ENCODE data around the gene OMD. TPM values are rescaled to one million over a fixed set of nuclear protein-coding genes. Genes with fewer than 3 reads are reported as not detected.

OMD gene
- total and polyA plus RNA-seq, 2 donors (not counting 1 experiment from before 2014, with no cell fraction given), result not detected

DNA sequence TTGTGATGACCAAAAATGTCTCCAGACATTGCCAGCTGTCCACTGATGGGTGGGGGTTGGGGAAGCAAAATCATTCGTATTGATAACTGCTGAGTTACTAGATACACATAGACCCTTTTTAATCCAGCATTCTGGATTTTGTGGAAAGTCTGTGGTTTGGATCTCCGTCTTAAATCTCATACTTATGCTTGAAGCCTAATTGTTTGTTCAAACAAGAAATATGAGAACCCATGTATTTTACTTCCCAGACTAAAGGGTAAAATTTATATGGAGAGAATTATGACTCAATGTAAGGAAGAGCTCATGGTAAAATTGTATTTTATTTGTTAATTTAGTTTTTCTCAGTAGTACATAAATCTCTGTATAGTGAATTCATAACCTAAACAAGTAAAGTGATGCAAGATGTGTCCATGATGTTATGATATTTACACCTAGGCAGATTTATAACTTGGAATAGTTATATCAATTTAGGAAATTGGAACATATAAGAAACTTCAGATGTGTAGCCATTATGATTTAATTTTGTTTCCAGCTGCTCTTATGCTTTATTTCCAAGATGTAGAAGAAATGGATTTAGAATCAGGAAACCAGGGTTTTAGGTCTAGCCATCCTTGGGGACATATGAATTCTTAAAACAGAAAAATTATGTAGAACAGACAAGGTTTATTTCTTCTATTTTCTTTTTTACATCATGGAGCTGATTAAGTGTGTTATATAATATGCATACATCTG, 15.4 kb downstream of the OMD start:
- TF ChIP-seq EZH2 (IDR thresholded peaks at IDR 0.05; ENCODE audit: borderline replicate concordance, insufficient read depth, low read depth, low read length, poor library complexity, severe bottlenecking), result no peak
- TF ChIP-seq, protein P1, sequence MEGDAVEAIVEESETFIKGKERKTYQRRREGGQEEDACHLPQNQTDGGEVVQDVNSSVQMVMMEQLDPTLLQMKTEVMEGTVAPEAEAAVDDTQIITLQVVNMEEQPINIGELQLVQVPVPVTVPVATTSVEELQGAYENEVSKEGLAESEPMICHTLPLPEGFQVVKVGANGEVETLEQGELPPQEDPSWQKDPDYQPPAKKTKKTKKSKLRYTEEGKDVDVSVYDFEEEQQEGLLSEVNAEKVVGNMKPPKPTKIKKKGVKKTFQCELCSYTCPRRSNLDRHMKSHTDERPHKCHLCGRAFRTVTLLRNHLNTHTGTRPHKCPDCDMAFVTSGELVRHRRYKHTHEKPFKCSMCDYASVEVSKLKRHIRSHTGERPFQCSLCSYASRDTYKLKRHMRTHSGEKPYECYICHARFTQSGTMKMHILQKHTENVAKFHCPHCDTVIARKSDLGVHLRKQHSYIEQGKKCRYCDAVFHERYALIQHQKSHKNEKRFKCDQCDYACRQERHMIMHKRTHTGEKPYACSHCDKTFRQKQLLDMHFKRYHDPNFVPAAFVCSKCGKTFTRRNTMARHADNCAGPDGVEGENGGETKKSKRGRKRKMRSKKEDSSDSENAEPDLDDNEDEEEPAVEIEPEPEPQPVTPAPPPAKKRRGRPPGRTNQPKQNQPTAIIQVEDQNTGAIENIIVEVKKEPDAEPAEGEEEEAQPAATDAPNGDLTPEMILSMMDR (IDR thresholded peaks at IDR 0.05), result no peak
- H3K36me3 ChIP-seq (replicated peaks in 1 of 2; ENCODE audit: control extremely low read depth in 1 of 2, control insufficient read depth in 1 of 2, extremely low read depth in 1 of 2, insufficient read depth in 2 of 2, low read length in 1 of 2), result no peaks in the 10 kb centered on the region
- H2AFZ ChIP-seq (ENCODE audit: insufficient read depth, low read depth, low read length, poor library complexity, severe bottlenecking), result no peak overlapping the region
- CTCF ChIA-PET, result no interaction called here
- H3K9ac ChIP-seq (ENCODE audit: low read length), result no peak overlapping the region
- no peaks in the 10 kb centered on the region for H3K9me3 Mint-ChIP-seq (ENCODE audit: insufficient read depth)
- no peak overlapping the region for H3K4me3 Mint-ChIP-seq
- H3K27ac ChIP-seq (ENCODE audit: low read length in 2 of 2), result no peak overlapping the region
- WGBS (ENCODE audit: insufficient coverage), result no CpG with 5 or more reads among the region's 2 CpGs
- DNase-seq, result no peak
- POLR2A ChIA-PET, result no interaction called here
- no peaks in the 10 kb centered on the region for H4K20me1 ChIP-seq (ENCODE audit: control insufficient read depth, insufficient read depth, low read length, poor library complexity, severe bottlenecking)
- ATAC-seq (ENCODE audit: low read depth), result no peak
- no peaks in the 10 kb centered on the region for H3K27me3 ChIP-seq (replicated peaks in 1 of 4; ENCODE audit: control extremely low read depth in 1 of 4, control insufficient read depth in 3 of 4, insufficient read depth in 4 of 4, low read length in 3 of 4)
- H3K27ac Mint-ChIP-seq, result no peak overlapping the region
- no peak overlapping the region for H3K4me2 ChIP-seq (replicated peaks; ENCODE audit: low read depth, low read length, poor library complexity, severe bottlenecking)
- no peaks in the 10 kb centered on the region for H3K27me3 Mint-ChIP-seq
- H3K79me2 ChIP-seq (ENCODE audit: control insufficient read depth, insufficient read depth, low read length), result no peaks in the 10 kb centered on the region
- intact Hi-C loops (cut with micrococcal nuclease), result no loop called here
- peaks cover 13 to 15% of the 10 kb centered on the region in 2 donors for H3K4me1 ChIP-seq (ENCODE audit: control insufficient read depth in 2 of 2, insufficient read depth in 2 of 2, low read length in 2 of 2)
- H3K4me1 Mint-ChIP-seq, result peaks cover 20% of the 10 kb centered on the region
- H3K4me3 ChIP-seq (ENCODE audit: control extremely low read depth in 1 of 5, extremely low read depth in 1 of 5, insufficient read depth in 1 of 5, low read depth in 2 of 5, low read length in 4 of 5), result no peak overlapping the region
- H3K9me3 ChIP-seq (ENCODE audit: control extremely low read depth in 1 of 3, control insufficient read depth in 2 of 3, insufficient read depth in 1 of 3, low read length in 2 of 3), result no peaks in the 10 kb centered on the region

DNA sequence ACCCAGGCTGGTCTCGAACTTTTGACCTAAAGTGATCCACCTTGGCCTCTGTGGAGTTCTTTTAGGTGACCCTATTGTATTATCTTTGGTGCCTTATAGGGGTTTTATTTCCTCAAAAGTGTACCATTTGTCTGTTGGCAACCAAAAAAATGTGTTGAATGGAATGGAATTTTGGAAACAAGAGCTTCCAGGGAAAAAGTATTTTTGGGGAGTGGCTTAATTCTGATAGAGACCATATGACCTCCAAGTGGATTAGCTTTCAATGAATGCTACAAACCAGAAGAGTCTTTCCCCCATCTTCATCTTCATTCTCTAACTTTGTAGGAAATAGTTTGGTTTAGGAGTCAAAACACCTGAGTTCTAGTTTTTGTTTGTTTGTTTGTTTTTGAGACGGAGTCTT, 16.5 kb downstream of the OMD start:
- H3K9me3 Mint-ChIP-seq (ENCODE audit: insufficient read depth), result no peaks in the 10 kb centered on the region
- Histone ChIP-seq H3K79me2 (ENCODE audit: control insufficient read depth, insufficient read depth, low read length) (no peaks in the 10 kb centered on the region), H3K9me3 (ENCODE audit: control extremely low read depth in 1 of 3, control insufficient read depth in 2 of 3, insufficient read depth in 1 of 3, low read length in 2 of 3) (no peaks in the 10 kb centered on the region), H3K27ac (ENCODE audit: low read length in 2 of 2) (no peak overlapping the region), H3K4me2 (replicated peaks; ENCODE audit: low read depth, low read length, poor library complexity, severe bottlenecking) (no peak overlapping the region), H3K4me3 (ENCODE audit: control extremely low read depth in 1 of 5, extremely low read depth in 1 of 5, insufficient read depth in 1 of 5, low read depth in 2 of 5, low read length in 4 of 5) (no peak overlapping the region), H3K9ac (ENCODE audit: low read length) (no peak overlapping the region), H3K36me3 (replicated peaks in 1 of 2; ENCODE audit: control extremely low read depth in 1 of 2, control insufficient read depth in 1 of 2, extremely low read depth in 1 of 2, insufficient read depth in 2 of 2, low read length in 1 of 2) (no peaks in the 10 kb centered on the region), H2AFZ (ENCODE audit: insufficient read depth, low read depth, low read length, poor library complexity, severe bottlenecking) (no peak overlapping the region), H3K4me1 (ENCODE audit: control insufficient read depth in 2 of 2, insufficient read depth in 2 of 2, low read length in 2 of 2) (peaks cover 13 to 15% of the 10 kb centered on the region in 2 donors), H4K20me1 (ENCODE audit: control insufficient read depth, insufficient read depth, low read length, poor library complexity, severe bottlenecking) (no peaks in the 10 kb centered on the region), H3K27me3 (replicated peaks in 1 of 4; ENCODE audit: control extremely low read depth in 1 of 4, control insufficient read depth in 3 of 4, insufficient read depth in 4 of 4, low read length in 3 of 4) (no peaks in the 10 kb centered on the region)
- intact Hi-C loops (cut with micrococcal nuclease), result loop anchor here (2.0 kb wide), 1 partner anchor 83 kb away; the partner anchor contains the start of genes CENPP and NOL8
- TF ChIP-seq, protein P1 (IDR thresholded peaks at IDR 0.05), result no peak
- no peak for TF ChIP-seq EZH2 (IDR thresholded peaks at IDR 0.05; ENCODE audit: borderline replicate concordance, insufficient read depth, low read depth, low read length, poor library complexity, severe bottlenecking)
- H3K4me1 Mint-ChIP-seq, result peaks cover 18% of the 10 kb centered on the region
- H3K4me3 Mint-ChIP-seq, result no peak overlapping the region
- DNase-seq (no peak), ATAC-seq (ENCODE audit: low read depth) (no peak)
- ChIA-PET CTCF (interaction anchor here (1.2 kb wide), 1 partner anchor 268 kb away, joined by 4 read pairs; no protein-coding TSS in a partner anchor), POLR2A (no interaction called here)
- H3K27me3 Mint-ChIP-seq, result no peaks in the 10 kb centered on the region
- 100% methylated on average over 2 of the region's 2 CpGs for WGBS (ENCODE audit: insufficient coverage)
- no peak overlapping the region for H3K27ac Mint-ChIP-seq
